B cell (primary cell): ENCODE measurements around the gene S100A10.

Experiments
- EZH2 ChIP-seq: IDR thresholded peaks from 2 replicates; pipeline ENCODE4 v1.6.1; 2012; ENCODE audit warnings: borderline replicate concordance, low read depth, mild to moderate bottlenecking, moderate library complexity, low read length; ENCODE audit not compliant: insufficient read depth, poor library complexity, severe bottlenecking
- TF ChIP-seq, protein P1 (sequence below): fragments of 200-600 bp; IDR thresholded peaks from one replicate; pipeline ENCODE4 v1.8.0; 2022; ENCODE audit warnings: antibody characterized with exemption, mild to moderate bottlenecking

DNA sequence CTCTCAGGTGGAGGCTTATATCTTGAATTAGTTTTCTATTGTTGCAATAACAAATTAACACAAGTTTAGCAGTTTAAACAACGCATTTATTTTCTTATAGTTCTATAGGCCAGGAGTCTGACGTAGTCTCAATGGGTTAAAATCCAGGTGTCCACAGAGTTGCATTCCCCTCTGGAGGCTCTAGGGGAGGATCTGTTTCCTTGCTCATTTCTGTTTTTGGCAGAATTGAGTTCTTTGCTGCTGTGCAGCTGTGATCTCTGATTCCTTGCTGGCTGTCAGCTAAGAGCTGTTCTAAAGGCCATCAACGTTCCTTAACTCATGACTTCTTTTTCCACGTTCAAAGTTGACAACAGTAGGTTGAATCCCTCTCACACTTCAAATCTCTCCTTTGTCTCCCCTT lies 31.8 kb downstream of the S100A10 start:
- TF ChIP-seq, protein P1, sequence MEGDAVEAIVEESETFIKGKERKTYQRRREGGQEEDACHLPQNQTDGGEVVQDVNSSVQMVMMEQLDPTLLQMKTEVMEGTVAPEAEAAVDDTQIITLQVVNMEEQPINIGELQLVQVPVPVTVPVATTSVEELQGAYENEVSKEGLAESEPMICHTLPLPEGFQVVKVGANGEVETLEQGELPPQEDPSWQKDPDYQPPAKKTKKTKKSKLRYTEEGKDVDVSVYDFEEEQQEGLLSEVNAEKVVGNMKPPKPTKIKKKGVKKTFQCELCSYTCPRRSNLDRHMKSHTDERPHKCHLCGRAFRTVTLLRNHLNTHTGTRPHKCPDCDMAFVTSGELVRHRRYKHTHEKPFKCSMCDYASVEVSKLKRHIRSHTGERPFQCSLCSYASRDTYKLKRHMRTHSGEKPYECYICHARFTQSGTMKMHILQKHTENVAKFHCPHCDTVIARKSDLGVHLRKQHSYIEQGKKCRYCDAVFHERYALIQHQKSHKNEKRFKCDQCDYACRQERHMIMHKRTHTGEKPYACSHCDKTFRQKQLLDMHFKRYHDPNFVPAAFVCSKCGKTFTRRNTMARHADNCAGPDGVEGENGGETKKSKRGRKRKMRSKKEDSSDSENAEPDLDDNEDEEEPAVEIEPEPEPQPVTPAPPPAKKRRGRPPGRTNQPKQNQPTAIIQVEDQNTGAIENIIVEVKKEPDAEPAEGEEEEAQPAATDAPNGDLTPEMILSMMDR, result no peak
- TF ChIP-seq EZH2, result no peak
